Measurements from ENCODE around the gene WSB1. TPM values are rescaled to one million over a fixed set of nuclear protein-coding genes. Genes with fewer than 3 reads are reported as not detected.

The WSB1 gene
- total RNA-seq, 1 experiment from 2014 or later, result 157 TPM

- BruUV-seq (replicated peaks), result no TSS peak
- peak; percentile 90 for DNase-seq
- Mint-ChIP-seq H3K9me3 (ENCODE audit: unreplicated experiment) (no peaks in the 10 kb centered on the region), H3K4me3 (ENCODE audit: unreplicated experiment) (peak overlapping the region; percentile 46), H3K27me3 (ENCODE audit: insufficient read depth, unreplicated experiment) (no peaks in the 10 kb centered on the region), H3K27ac (ENCODE audit: unreplicated experiment) (peak overlapping the region; percentile 5), H3K36me3 (ENCODE audit: insufficient read depth, unreplicated experiment) (peaks cover 14% of the 10 kb centered on the region), H3K4me1 (ENCODE audit: low read depth, unreplicated experiment) (peaks cover 37% of the 10 kb centered on the region)
- intact Hi-C loops (cut with micrococcal nuclease; ENCODE audit: unreplicated experiment), result loop anchor here (1.0 to 2.0 kb wide), 4 partner anchors 20 to 356 kb away; partner anchors contain the start of gene WSB1
- Histone ChIP-seq H3K27me3 (replicated peaks; ENCODE audit: control insufficient read depth, insufficient read depth, low read length) (no peaks in the 10 kb centered on the region), H3K36me3 (ENCODE audit: control insufficient read depth, insufficient read depth, low read length) (no peaks in the 10 kb centered on the region), H3K9me3 (no peaks in the 10 kb centered on the region), H3K4me1 (peaks cover 42% of the 10 kb centered on the region), H3K4me3 (ENCODE audit: low read depth, low read length) (no peak overlapping the region)
- POLR2A ChIA-PET, result interaction anchor here (0.8 to 1.8 kb wide), 2 partner anchors 49 to 88 kb away, joined by 4 to 13 read pairs; partner anchors contain the start of gene WSB1
- CTCF ChIA-PET, result interaction anchor here (0.6 to 3.3 kb wide), 11 partner anchors 9 to 211 kb away, joined by 3 to 50 read pairs (median 3); partner anchors contain the start of genes KSR1 and WSB1
- TF ChIP-seq, protein P1, sequence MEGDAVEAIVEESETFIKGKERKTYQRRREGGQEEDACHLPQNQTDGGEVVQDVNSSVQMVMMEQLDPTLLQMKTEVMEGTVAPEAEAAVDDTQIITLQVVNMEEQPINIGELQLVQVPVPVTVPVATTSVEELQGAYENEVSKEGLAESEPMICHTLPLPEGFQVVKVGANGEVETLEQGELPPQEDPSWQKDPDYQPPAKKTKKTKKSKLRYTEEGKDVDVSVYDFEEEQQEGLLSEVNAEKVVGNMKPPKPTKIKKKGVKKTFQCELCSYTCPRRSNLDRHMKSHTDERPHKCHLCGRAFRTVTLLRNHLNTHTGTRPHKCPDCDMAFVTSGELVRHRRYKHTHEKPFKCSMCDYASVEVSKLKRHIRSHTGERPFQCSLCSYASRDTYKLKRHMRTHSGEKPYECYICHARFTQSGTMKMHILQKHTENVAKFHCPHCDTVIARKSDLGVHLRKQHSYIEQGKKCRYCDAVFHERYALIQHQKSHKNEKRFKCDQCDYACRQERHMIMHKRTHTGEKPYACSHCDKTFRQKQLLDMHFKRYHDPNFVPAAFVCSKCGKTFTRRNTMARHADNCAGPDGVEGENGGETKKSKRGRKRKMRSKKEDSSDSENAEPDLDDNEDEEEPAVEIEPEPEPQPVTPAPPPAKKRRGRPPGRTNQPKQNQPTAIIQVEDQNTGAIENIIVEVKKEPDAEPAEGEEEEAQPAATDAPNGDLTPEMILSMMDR (IDR thresholded peaks at IDR 0.05; ENCODE audit: insufficient read depth in 1 of 2, low read depth in 1 of 2, low read length in 1 of 2, severe bottlenecking in 1 of 2, unreplicated experiment in 1 of 2), result peak; percentile 75 to 89
Measured at GRCh38 chr17:27245230-27245696, 48.7 kb upstream of the WSB1 start.

- Mint-ChIP-seq H3K36me3 (ENCODE audit: insufficient read depth, unreplicated experiment) (peaks cover 10% of the 10 kb centered on the region), H3K4me1 (ENCODE audit: low read depth, unreplicated experiment) (peaks cover 34% of the 10 kb centered on the region), H3K4me3 (ENCODE audit: unreplicated experiment) (no peak overlapping the region), H3K27ac (ENCODE audit: unreplicated experiment) (no peak overlapping the region), H3K9me3 (ENCODE audit: unreplicated experiment) (no peaks in the 10 kb centered on the region), H3K27me3 (ENCODE audit: insufficient read depth, unreplicated experiment) (no peaks in the 10 kb centered on the region)
- CTCF ChIA-PET, result interaction anchor here (0.7 to 3.3 kb wide), 5 partner anchors 10 to 794 kb away, joined by 4 to 50 read pairs (median 11); partner anchors contain the start of gene WSB1
- intact Hi-C loops (cut with micrococcal nuclease; ENCODE audit: unreplicated experiment), result no loop called here
- no peak overlapping the region for H3K4me3 ChIP-seq (ENCODE audit: low read depth, low read length)
- TF ChIP-seq, protein P1 (IDR thresholded peaks at IDR 0.05; ENCODE audit: insufficient read depth in 1 of 2, low read depth in 1 of 2, low read length in 1 of 2, severe bottlenecking in 1 of 2, unreplicated experiment in 1 of 2), result no peak
- no peaks in the 10 kb centered on the region for H3K27me3 ChIP-seq (replicated peaks; ENCODE audit: control insufficient read depth, insufficient read depth, low read length)
- no TSS peak for BruUV-seq (replicated peaks)
- no peaks in the 10 kb centered on the region for H3K36me3 ChIP-seq (ENCODE audit: control insufficient read depth, insufficient read depth, low read length)
- POLR2A ChIA-PET, result interaction anchor here (1.8 kb wide), 1 partner anchor 48 kb away, joined by 13 read pairs; the partner anchor contains the start of gene WSB1
- no peak for DNase-seq
- no peaks in the 10 kb centered on the region for H3K9me3 ChIP-seq
- peaks cover 30% of the 10 kb centered on the region for H3K4me1 ChIP-seq
Measured at GRCh38 chr17:27246537-27246936, 47.4 kb upstream of the WSB1 start.

GRCh38 chr17:27247071-27247957, 46.6 kb upstream of the WSB1 start:
- intact Hi-C loops (cut with micrococcal nuclease; ENCODE audit: unreplicated experiment), result no loop called here
- H3K36me3 Mint-ChIP-seq (ENCODE audit: insufficient read depth, unreplicated experiment), result peaks cover 6% of the 10 kb centered on the region
- no peaks in the 10 kb centered on the region for H3K9me3 Mint-ChIP-seq (ENCODE audit: unreplicated experiment)
- Histone ChIP-seq H3K36me3 (ENCODE audit: control insufficient read depth, insufficient read depth, low read length) (no peaks in the 10 kb centered on the region), H3K4me3 (ENCODE audit: low read depth, low read length) (no peak overlapping the region), H3K9me3 (no peaks in the 10 kb centered on the region), H3K27me3 (replicated peaks; ENCODE audit: control insufficient read depth, insufficient read depth, low read length) (no peaks in the 10 kb centered on the region), H3K4me1 (peaks cover 25% of the 10 kb centered on the region)
- POLR2A ChIA-PET, result no interaction called here
- peaks cover 27% of the 10 kb centered on the region for H3K4me1 Mint-ChIP-seq (ENCODE audit: low read depth, unreplicated experiment)
- no peak overlapping the region for H3K4me3 Mint-ChIP-seq (ENCODE audit: unreplicated experiment)
- CTCF ChIA-PET, result interaction anchor here (1.9 kb wide), 1 partner anchor 17 kb away, joined by 11 read pairs; no protein-coding TSS in a partner anchor
- H3K27me3 Mint-ChIP-seq (ENCODE audit: insufficient read depth, unreplicated experiment), result no peaks in the 10 kb centered on the region
- H3K27ac Mint-ChIP-seq (ENCODE audit: unreplicated experiment), result no peak overlapping the region
- no peak for DNase-seq
- TF ChIP-seq, protein P1 (IDR thresholded peaks at IDR 0.05; ENCODE audit: insufficient read depth in 1 of 2, low read depth in 1 of 2, low read length in 1 of 2, severe bottlenecking in 1 of 2, unreplicated experiment in 1 of 2), result no peak
- no TSS peak for BruUV-seq (replicated peaks)
